GM18907 (cell line): ENCODE data around the gene SLC27A4.

Source experiments
- ATAC-seq: cut with Tn5 transposase; IDR thresholded peaks from one replicate; pipeline ENCODE4 v1.9.1; 2021; ENCODE audit warnings: mild to moderate bottlenecking, moderate library complexity; ENCODE audit not compliant: unreplicated experiment

The SLC27A4 gene

DNA sequence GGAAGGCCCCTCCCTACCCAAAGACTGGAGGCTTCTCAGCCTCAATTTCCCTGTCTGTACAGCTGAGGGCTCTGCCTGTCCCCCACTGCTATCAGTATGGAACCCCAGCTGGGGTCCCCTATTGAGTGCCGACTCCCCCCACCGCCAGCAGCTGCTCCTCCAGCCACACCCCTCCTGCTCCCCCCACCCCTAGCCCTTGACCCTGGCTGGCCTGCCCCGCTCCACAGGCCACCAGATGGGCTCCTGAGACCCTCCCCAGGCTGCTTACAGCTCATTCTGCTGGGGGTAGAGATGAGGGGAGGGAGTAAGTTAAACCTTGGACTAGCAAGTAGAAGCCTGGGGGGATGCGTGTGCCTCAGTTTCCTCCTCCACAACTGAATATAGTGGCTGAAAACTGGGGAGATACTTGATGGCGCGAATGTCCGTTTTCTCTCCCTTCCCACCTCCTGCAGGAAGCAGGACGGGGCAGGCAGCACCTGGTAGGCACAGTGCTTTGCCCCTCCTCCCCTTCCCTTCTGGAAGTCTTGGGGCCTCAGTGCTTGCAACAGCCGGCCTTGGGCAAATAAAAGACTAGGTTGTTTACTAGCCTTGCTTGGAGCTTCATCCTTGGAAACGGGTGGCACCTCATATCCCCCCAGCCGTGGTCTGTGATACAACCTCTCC is 50.0 kb downstream of the SLC27A4 start:
- ATAC-seq: no peak

DNA sequence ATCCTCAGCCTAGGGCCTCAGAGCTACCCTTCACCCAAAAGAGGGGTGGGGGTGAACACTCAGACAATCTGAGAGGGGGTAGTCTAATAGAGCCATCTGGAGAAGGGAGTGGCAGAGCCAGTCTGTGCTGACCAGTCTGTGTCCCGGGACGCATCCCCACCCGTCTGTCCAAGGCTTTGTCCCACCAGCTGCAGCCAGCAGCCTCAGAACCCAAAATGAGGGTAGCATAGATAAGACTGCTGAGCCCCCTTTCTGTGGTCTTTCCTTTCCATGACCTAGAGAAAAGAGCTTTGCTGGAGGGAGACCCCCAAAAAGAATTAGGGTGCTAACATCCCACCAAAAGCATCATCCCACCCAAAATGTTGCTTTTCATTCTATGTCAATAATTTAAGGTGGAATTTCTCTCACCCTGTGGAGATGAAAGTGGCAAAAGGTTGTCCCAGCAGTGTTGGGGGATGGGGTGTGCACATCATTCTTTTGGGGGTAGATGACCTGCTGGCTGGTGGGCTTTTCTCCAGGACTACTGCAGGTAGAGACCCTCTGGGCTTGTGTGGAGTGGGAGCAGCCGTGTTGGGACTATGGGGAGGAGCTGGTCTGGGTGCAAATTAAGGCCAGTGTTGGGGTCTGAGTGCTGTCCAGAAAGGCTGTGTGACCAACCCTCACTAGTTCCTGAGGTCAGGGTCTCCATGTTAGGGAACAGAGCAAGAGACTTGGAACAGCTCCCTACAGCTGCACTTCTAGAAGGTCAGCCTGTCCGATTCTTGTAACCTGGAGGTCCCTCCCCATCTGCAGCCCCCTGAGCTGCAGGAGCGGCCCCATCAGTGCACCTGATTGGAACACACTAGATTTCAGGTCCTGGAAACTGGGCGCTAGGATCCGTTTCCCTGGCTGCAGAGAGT is 50.7 kb downstream of the SLC27A4 start:
- ATAC-seq: no peak

DNA sequence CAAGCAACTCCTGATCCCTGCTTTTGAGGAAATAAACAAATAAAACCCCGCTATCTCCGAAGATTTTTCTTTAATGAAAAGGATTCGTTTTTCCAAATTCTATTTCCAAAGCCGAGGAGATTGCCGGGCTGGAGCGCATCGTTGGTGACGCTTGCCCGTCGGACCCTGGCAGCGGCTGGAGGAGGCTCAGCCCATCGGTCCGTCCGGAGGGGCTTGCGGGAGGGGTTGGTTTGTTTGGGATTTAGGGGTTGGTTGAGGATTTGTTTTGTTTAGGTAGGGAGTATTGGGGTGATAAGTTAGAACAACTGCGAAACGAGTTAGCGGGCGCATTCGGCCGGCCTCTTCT is 51.6 kb downstream of the SLC27A4 start:
- no peak for ATAC-seq

DNA sequence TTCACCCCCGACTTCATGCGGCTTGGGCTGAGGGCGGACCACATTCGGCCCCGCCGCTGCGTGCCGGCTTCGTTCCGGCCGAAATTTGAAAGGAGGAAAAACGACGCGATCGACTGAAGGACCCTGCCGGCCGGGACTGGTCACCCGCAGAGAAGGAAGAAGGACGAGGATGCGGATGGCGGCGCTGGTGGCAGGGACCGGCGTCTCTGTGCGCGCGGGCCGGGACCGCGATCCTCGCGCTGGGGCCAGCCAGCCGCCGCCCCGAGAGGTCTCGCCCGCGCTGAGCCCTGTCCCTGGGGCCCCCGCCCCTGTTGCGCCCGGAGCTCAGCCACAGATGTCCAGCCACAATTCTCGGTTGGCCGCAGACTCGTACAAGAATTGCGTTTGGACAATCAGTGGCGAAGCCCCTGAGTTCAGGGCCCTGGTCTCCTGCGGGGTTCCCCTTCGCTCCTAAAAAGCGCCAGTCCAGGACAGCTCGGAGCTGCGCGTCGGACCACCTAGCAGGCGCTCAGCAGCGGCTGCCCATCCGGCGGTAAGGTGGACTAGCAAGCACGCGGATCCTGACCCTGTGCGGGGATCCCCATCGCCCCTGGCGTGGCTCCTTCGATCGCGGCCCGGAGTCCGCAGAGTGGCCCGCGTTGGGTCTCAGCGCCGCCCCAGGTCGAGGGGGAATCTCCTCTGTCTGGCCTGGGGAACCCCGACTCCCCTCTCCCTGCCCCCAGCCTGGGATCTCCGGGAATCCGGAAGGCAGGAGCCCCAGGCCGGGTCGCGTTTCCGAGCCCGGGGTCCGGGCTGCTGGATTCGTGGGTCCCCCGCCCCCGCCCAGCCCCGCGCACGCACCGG is 52.2 kb downstream of the SLC27A4 start:
- ATAC-seq: no peak

DNA sequence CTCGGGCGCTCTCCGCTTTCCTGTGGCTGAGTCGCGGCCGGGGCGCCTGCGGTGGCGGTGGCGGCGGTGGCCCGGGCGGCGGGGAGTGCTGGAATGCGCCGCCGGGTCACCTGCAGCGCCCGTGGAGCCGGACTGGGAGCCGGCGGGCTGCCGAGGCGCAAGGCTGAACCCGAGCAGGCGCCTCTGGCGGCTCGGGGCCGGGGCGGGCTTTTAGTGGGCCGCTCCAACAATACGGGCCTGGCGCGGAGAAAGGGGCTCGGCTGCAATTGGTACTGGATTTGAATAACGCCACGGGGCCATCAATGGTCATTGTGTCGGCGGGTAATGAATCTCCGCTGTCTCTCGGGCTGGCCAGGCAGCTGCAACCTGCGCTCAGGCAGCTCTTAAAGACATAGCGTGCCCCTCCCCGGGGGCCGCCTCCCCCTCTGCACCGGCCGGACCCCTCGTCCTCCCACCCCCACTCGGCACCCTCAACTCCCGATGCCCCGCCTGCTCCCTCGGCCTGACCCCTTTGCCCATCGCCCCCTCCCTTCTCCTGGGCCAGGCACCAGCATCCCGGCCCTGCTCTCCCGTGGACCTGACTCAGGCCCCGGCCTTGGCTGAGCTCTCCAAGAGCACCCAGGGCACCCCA is 52.9 kb downstream of the SLC27A4 start:
- ATAC-seq: no peak

DNA sequence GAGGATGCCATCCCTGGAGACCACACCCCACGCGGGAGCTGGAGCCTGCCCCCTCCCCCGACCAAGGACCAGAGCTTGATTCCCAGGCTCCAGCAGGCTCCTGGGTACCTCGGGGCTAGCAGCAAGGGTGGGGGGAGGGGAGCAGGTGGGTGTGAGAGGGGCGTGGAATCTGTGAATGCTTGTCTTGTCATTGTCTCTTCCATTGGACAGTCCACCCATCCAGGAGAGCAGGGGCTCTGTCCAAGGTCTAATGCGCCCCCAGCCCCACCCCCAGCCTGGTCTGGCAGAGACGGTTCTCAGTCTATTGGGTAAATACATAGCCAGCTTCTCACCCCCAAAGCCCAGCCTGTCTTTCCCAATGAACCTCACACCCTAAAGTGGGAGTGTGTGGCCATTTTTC is 53.6 kb downstream of the SLC27A4 start:
- no peak for ATAC-seq

DNA sequence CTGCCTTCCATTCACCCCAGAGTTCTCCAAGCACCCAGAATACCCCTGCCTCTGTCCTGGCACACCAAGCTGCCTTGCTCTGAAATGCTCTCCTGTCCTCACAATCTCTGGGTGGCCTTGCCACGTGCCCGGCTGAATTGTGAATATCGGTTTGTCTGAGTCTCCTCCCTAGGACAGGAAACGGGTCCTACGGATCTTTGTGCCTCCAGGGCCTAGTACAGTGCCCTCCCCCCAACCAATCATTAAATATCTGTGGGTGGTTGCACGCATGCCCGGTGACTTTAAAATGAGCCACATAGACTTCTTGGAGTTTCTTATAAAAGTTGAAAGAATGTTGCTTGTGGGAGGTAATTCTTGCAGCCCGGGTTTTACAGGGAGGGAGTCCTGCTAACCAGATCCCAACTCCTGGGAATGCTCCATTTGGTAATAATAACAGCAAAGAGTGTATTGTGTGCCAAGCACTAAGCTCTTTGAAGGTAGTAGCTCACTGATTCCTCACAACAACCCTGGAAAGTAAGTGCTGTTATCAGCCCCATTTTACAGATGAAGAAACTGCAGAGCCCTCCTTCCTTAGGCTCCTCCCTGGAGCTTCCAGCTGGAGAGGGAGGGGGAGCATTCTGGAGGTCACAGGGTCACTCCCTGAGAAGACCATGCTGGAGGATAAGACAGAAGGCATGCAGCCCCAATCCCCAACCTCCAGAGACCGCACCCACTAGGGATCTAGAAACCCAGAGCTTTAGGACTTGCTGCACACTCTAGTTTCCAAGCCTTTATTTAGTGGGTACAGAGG is 54.2 kb downstream of the SLC27A4 start:
- no peak for ATAC-seq

DNA sequence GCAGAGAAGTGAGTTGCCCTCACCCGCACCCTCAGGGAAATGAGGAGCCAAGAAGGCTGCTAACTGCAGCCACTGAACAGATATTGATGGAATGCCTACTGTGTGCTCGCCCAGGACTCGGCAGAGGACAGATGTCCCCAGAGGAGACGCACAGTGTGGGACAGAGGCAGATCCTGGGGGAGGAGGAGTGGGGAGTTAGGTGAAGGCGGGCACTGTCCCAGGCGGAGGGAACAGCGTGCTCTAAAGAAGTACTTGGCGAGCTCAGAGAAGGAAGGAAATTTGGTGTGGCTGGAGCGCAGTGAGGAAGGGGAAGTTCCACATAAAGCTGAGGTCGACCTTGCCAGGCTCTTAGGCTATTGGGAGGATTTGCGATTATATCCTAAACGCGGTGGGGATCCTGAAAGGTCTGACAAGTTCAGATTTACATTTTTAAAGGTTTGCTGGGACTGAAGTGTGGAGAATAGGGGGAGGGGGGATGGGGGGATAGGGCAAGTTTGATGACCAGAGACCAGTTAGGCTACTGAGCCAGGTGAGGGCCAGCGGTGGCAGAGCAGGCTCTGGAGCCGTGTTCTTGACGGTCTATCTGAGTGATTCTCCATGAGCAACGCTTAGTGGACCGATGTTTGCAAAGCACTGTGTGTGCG is 56.8 kb downstream of the SLC27A4 start:
- ATAC-seq: no peak

DNA sequence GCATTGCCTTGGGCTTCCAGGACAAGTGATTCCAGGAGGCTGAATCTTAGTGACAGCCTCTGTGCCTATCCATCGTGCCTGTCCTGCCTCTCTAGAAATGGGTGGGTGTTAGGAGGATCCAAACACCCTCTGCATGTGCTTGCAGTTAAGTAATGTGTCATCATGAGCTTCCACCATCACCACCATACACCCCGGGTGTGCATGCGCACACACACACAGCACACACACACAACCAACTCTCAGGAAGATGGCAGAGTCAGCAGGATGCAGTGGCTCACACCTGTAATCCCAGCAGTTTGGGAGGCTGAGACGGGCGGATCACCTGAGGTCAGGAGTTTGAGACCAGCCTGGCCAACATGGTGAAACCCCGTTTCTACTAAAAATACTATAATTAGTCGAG is 57.5 kb downstream of the SLC27A4 start:
- no peak for ATAC-seq

DNA sequence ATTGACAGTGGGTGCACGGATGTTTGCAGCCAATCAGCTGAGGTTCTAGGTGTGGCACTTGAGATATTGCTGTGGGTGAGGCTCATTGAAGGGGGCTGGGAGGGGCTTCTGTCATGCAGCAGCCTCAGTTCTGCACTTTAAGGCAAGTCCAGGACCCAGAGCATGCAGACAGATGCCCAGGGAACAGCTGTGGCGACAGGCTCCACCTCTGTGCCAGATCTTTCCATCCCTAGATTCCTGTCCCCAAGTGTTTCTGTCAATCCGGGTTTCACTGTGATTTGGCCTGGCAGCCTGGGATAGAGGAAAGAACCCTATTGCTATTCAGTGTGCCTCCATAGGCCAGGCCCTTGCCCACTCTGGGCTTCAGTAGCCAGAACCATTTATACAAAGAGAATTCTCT is 59.5 kb downstream of the SLC27A4 start:
- ATAC-seq: no peak

DNA sequence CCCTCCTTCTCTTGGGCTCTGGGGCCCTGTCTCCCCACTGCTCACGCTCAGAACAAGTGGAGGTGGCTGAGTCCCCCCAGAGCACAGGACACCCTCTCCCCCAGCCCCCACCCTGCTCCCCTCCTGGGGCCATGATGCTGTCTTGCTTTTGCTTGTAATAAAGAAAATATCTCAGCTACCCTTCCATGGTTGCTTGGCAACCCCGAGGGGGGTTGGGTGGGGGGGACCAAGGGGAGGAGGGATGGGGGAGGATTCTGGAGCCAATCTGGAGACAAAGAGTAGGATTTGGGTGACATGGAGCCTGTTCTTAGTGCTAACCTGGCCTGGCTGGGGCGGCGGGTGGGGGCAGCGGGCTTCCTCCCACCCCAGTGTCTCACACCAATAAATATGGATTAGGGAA is 64.2 kb downstream of the SLC27A4 start:
- no peak for ATAC-seq

DNA sequence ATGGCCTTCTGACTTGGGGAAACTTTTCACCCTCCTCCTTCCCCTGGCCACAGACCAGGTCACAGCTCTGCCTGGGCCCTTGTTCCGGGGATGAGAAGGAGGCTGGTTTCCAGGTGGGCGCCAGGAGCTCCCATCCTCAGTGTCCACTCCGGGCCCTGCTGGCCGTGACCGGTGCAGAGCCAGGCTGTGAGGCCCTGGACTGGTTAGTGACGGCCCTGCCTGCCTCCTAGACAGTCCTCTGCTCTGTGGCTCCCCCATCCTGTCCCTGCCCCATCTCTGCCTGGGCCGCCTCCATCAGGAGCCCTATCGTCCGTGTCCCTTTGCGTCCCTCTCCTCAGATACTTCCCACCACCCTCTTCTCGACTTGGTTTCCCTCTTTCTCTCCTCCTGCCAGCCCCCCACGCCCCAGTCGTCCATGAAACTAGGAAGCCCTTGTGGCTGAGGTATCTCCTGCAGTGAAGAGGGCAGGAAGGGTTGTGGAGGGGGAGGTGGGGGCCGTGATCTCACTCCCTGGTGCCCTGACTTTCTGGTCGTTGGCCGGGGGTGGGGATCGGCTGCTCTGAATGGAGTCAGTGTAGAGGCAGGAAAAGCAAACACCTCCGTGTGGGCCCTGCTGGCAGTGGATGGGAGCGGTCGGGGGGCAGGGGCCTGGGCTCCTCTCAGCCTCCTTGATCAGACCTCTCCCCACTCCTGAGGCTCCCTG is 64.9 kb downstream of the SLC27A4 start:
- no peak for ATAC-seq

DNA sequence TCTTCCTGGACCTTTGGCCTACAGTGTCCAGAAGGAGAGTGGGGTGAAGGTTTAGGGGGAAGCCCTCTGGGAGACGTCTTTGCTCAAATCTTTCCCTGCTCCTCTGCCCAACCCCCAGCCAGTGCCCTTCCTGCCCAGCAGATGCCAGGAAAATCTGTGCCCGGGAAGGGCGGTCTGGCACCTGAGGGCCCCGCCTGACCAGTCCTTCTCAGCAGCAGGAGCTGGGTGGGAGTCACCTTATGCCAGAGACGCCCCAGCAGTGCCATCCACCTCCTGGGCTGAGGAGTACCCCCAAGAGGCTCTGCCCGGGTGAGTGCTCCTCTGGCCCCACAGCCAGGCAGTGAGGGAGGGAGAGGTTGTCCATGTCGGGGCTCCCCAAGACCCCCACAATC is 65.4 kb downstream of the SLC27A4 start:
- no peak for ATAC-seq

DNA sequence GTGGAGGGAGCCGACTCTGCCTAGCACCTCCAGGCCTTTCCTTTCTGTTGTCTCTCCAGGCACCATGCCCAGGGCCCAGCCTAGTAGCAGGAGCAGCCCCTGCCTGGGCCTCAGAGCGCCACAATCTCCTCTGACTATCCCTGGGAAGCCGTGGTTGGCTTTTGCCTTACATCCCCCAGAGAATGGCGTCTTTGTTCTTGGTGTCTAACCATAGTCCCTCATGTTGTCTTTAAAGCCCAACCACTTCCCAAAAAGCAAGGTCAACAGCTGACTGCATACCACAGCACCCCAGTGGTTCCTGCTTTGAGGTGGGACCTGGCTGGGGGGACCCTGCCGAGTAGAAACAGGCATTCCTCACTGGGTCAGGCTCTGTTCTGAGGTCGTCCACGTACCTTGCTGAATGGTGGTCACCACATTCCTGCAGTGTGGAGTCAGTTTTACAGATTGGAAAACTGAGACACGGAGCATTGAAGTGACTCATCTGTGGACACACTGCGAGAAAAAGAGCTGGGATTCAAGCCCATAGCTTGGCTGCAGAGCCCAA is 66.6 kb downstream of the SLC27A4 start:
- ATAC-seq: no peak

DNA sequence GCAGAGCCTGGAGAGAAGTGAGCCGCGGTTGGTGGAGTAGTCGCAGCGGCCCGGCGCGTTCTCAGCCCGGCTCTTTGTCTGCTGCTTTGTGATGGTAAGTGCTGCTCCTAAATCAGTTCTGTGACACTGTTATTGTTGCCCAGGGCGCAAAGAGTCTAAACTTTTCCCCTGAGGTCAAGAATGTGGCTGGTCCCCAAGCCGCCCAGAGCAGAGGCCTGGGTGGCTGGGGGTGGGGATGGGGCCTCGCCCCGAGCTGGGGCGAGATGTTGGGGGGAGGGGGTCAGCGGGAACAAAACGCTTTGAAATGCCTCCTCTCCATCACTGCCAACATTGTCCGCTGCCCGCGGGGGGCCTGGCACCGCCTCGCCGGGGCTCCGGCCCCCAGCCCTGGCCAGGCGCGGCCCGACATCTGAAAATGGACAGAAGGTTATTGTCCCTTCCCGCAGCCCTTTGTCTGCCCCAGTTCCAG is 68.7 kb downstream of the SLC27A4 start:
- no peak for ATAC-seq

DNA sequence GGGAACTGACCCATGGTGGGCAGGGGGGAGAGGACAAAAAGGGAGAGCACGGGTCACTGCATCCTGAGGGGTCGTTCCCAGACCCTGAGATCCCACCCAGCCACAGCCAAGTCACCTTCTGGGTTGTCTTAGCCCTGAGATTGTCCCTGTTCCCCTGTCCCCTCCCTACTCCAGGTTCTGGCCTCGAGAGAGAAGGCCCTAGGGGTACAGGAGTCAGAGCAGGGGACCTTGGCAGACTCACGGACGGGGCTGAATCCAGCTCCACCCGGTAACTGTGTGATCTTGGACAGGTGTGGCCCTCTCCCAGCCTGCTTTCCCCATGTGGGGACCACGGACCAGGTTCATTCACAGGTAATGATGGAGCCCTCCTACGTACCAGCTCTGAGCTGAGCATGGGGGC is 69.1 kb downstream of the SLC27A4 start:
- no peak for ATAC-seq

DNA sequence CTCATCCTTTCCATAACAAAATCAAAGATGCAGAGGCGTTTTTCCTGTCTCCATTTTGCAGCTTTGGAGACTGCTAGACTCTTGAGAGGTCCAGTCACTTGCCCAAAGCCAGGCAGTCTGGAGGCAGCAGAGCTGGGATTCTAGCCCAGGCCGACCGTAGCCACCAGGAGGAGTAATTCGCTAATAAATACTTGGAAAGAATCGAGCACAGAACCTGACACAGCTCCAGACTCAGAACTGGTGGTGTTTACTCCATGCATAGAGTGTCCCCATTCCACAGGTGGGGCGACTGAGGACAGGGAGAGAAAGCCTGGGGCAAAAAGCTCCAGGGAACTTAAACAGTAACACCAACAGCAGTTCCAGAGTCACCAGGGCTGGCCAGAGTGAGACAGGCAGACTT is 69.7 kb downstream of the SLC27A4 start:
- no peak for ATAC-seq
